A673 (cell line): ENCODE results near the gene ZC3HAV1.

Experiments used
- EZH2 ChIP-seq: fragments of 200-600 bp; sonication (generic); IDR thresholded peaks from 2 replicates; pipeline ENCODE4 v1.6.1; 2017; ENCODE audit warnings: borderline replicate concordance, low read depth, mild to moderate bottlenecking, mixed read lengths, antibody characterized with exemption, low read length; ENCODE audit not compliant: poor library complexity, severe bottlenecking
- TF ChIP-seq, protein P1 (sequence below): fragments of 300-800, 200-600 bp; sonication (generic); conservative IDR thresholded peaks from 2 replicates; pipeline ENCODE4 v1.5.1; 2017; ENCODE audit warnings: low read depth, mild to moderate bottlenecking, antibody characterized with exemption, low read length, moderate library complexity, mixed read lengths

DNA sequence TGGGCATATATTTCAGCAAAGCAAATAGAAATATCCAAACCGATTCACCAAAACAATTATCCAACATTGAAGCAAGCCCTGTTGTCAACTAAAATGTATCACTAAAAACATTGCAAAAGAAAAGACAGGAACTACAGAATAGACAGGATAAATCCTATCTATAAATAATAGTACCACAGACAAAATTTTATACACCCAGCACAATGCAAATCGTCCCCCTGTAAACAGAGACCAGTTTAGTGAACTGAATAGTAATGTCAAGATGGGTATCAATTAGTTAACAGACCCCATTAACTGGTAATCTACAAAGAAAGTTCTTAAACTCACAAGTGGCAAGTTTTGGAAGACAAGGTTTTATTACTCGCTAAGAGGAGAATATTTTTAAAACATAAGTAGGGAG lies 4.0 kb downstream of the ZC3HAV1 start:
- TF ChIP-seq, protein P1, sequence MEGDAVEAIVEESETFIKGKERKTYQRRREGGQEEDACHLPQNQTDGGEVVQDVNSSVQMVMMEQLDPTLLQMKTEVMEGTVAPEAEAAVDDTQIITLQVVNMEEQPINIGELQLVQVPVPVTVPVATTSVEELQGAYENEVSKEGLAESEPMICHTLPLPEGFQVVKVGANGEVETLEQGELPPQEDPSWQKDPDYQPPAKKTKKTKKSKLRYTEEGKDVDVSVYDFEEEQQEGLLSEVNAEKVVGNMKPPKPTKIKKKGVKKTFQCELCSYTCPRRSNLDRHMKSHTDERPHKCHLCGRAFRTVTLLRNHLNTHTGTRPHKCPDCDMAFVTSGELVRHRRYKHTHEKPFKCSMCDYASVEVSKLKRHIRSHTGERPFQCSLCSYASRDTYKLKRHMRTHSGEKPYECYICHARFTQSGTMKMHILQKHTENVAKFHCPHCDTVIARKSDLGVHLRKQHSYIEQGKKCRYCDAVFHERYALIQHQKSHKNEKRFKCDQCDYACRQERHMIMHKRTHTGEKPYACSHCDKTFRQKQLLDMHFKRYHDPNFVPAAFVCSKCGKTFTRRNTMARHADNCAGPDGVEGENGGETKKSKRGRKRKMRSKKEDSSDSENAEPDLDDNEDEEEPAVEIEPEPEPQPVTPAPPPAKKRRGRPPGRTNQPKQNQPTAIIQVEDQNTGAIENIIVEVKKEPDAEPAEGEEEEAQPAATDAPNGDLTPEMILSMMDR = no peak
- no peak for TF ChIP-seq EZH2
